Adrenal gland (tissue), 5 donors: ENCODE data around the gene WDR59.

Experiments
- POLR2A ChIP-seq, 2 donors: fragments of 450-650 bp; IDR thresholded peaks; one replicate each; pipeline ENCODE4 v1.6.1; 2017; ENCODE audit warnings: antibody characterized with exemption in 2 of 2, mild to moderate bottlenecking in 2 of 2, moderate library complexity in 1 of 2
- TF ChIP-seq, protein P1 (sequence below), 6 experiments: fragments of 450-650 bp in 4 of 6; fragments of 200-600 bp in 2 of 6; sonication (generic) in 1 of 6; IDR thresholded peaks; 1 replicate in 5 of 6; 2 replicates in 1 of 6; pipeline versions ENCODE4 v1.5.1 to v1.8.0; 2016 to 2021; ENCODE audit warnings: antibody characterized with exemption in 6 of 6, mild to moderate bottlenecking in 2 of 6, moderate library complexity in 1 of 6
- donor health status: DM: no; HTN: no; CAD: no.

DNA sequence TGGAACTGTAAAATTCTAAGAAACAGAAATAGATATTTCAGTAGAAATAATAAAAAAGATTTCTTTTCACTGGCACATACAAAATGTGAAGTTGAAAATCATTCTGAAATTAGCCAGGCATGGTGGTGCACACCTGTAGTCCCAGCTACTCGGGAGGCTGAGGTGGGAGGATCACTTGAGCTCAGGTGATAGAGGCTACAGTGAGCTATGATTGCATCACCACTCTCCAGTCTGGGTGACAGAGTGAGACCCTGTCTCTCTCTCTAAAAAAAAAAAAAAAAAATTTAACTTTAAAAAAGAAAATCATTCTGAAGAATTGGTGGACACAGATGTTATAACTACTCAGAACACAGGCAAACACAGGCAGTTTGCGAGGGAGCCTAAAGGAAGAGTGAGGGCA lies 112.6 kb downstream of the WDR59 start:
- TF ChIP-seq, protein P1, sequence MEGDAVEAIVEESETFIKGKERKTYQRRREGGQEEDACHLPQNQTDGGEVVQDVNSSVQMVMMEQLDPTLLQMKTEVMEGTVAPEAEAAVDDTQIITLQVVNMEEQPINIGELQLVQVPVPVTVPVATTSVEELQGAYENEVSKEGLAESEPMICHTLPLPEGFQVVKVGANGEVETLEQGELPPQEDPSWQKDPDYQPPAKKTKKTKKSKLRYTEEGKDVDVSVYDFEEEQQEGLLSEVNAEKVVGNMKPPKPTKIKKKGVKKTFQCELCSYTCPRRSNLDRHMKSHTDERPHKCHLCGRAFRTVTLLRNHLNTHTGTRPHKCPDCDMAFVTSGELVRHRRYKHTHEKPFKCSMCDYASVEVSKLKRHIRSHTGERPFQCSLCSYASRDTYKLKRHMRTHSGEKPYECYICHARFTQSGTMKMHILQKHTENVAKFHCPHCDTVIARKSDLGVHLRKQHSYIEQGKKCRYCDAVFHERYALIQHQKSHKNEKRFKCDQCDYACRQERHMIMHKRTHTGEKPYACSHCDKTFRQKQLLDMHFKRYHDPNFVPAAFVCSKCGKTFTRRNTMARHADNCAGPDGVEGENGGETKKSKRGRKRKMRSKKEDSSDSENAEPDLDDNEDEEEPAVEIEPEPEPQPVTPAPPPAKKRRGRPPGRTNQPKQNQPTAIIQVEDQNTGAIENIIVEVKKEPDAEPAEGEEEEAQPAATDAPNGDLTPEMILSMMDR (IDR thresholded peaks at IDR 0.05): no peak
- no peak for TF ChIP-seq POLR2A (IDR thresholded peaks at IDR 0.05)
